Measurements from ENCODE around the gene SHISA4.

GRCh38 chr1:201894343-201895119 lies 5.8 kb downstream of the SHISA4 start:
- no peak for TF ChIP-seq CTCF (IDR thresholded peaks at IDR 0.05)
- no peak for TF ChIP-seq EZH2 (IDR thresholded peaks at IDR 0.05; ENCODE audit: borderline replicate concordance, insufficient read depth, low read depth, low read length, poor library complexity, severe bottlenecking)
